Gastrocnemius medialis (tissue), 4 donors: Measurements from ENCODE around the gene MT1E.
"Not testable (repeated sequence)": the region's sequence is repeated elsewhere in the genome, so short reads cannot be mapped to it uniquely, and the experiment has no call there.

Experiments used
- POLR2A ChIP-seq, 2 donors: fragments of 450-650 bp; IDR thresholded peaks; one replicate each; pipeline ENCODE4 v1.6.1; 2017; ENCODE audit warnings: antibody characterized with exemption in 2 of 2, mild to moderate bottlenecking in 2 of 2, moderate library complexity in 2 of 2
- TF ChIP-seq, protein P1 (sequence below), 5 experiments: fragments of 450-650 bp in 3 of 5; fragments of 200-600 bp in 2 of 5; sonication (generic) in 2 of 5; IDR thresholded peaks in 4 of 5; conservative IDR thresholded peaks in 1 of 5; 1 replicate in 4 of 5; 2 replicates in 1 of 5; pipeline ENCODE4 v1.5.1; 2016 to 2019; ENCODE audit warnings: antibody characterized with exemption in 5 of 5, mild to moderate bottlenecking in 3 of 5, moderate library complexity in 3 of 5

DNA sequence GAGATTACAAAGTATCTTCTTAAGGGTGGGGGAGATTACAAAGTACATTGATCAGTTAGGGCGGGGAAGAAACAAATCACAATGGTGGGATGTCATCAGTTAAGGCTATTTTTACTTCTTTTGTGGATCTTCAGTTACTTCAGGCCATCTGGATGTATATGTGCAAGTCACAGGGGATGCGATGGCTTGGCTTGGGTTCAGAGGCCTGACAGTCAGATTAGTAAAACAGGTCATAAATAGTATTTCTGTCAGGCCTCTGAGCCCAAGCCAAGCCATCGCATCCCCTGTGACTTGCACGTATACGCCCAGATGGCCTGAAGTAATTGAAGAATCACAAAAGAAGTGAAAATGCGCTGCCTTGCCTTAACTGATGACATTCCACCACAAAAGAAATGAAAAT, 49.0 kb downstream of the MT1E start:
- TF ChIP-seq, protein P1, sequence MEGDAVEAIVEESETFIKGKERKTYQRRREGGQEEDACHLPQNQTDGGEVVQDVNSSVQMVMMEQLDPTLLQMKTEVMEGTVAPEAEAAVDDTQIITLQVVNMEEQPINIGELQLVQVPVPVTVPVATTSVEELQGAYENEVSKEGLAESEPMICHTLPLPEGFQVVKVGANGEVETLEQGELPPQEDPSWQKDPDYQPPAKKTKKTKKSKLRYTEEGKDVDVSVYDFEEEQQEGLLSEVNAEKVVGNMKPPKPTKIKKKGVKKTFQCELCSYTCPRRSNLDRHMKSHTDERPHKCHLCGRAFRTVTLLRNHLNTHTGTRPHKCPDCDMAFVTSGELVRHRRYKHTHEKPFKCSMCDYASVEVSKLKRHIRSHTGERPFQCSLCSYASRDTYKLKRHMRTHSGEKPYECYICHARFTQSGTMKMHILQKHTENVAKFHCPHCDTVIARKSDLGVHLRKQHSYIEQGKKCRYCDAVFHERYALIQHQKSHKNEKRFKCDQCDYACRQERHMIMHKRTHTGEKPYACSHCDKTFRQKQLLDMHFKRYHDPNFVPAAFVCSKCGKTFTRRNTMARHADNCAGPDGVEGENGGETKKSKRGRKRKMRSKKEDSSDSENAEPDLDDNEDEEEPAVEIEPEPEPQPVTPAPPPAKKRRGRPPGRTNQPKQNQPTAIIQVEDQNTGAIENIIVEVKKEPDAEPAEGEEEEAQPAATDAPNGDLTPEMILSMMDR (IDR thresholded peaks at IDR 0.05 in 4 of 5, conservative IDR thresholded peaks at IDR 0.05 in 1 of 5), result not testable (repeated sequence)
- not testable (repeated sequence) for TF ChIP-seq POLR2A (IDR thresholded peaks at IDR 0.05)
